ENCODE results near the gene CHRNA5.

Gene CHRNA5

DNA sequence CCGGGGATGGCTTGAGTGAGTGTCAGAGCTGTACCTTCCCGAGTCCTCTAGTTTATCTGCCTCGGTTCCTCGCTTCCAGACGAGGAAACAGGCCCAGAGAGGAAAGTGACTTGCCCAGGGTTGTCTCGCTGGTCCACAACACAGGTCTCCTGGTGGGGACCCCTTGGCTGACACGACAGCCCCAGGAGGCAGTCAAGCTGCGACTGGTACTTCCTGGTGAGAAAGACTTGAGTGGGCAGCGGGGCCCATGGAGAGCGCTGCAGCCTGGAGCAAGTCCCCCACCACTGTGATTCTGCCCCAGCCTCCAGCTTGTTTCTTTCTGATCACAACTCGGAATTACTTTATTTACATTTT lies 600 bp upstream of the CHRNA5 start:
- in situ Hi-C loops (cut with HindIII; ENCODE audit: low sequenced_read_pairs) = no loop called here
- H3K4me3 ChIP-seq (ENCODE audit: low read depth, low read length) = no peak overlapping the region
- no peak for DNase-seq (ENCODE audit: low read depth, low spot score)

GRCh38 chr15:78565951-78566774 lies 843 bp downstream of the CHRNA5 start:
- TF ChIP-seq CTCF (IDR thresholded peaks at IDR 0.05; ENCODE audit: low read depth, low read length) = peak; percentile 32
- peak; percentile 31 for DNase-seq (ENCODE audit: low read depth, low spot score)
- in situ Hi-C loops (cut with HindIII; ENCODE audit: low sequenced_read_pairs) = no loop called here
- peak overlapping the region; percentile 75 for H3K4me3 ChIP-seq (ENCODE audit: low read depth, low read length)

More for the DNA sequence above, 600 bp upstream of the CHRNA5 start:
- TF ChIP-seq CTCF (IDR thresholded peaks at IDR 0.05; ENCODE audit: low read depth, low read length) = no peak

DNA sequence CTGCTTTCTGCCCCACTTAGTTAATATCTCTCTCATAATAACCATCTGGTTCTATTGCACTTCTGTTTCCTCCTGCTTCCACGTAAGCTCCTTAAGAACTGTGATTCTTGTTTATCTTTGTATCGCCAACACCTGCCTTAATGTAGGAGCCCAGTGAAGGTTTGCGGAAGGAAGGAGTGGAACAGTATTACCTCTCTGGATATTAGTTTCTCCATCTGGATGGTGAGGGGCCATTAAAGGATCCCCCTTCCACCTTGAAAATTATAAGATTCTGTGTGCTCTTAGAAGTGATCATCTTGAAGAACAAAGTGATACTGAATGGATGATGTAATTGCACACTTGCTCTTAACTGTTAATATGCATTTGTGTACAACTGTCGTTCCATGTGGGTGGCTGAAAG lies 2.2 kb downstream of the CHRNA5 start:
- no peak for DNase-seq (ENCODE audit: low read depth, low spot score)
- no peak overlapping the region for H3K4me3 ChIP-seq (ENCODE audit: low read depth, low read length)
- in situ Hi-C loops (cut with HindIII; ENCODE audit: low sequenced_read_pairs) = no loop called here
- TF ChIP-seq CTCF (IDR thresholded peaks at IDR 0.05; ENCODE audit: low read depth, low read length) = no peak

- DNase-seq (ENCODE audit: low read depth, low spot score) = no peak
- in situ Hi-C loops (cut with HindIII; ENCODE audit: low sequenced_read_pairs) = no loop called here
- H3K4me3 ChIP-seq (ENCODE audit: low read depth, low read length) = no peak overlapping the region
- TF ChIP-seq CTCF (IDR thresholded peaks at IDR 0.05; ENCODE audit: low read depth, low read length) = no peak
These were observed 5.4 kb downstream of the CHRNA5 start for GRCh38 chr15:78570710-78571109.

DNA sequence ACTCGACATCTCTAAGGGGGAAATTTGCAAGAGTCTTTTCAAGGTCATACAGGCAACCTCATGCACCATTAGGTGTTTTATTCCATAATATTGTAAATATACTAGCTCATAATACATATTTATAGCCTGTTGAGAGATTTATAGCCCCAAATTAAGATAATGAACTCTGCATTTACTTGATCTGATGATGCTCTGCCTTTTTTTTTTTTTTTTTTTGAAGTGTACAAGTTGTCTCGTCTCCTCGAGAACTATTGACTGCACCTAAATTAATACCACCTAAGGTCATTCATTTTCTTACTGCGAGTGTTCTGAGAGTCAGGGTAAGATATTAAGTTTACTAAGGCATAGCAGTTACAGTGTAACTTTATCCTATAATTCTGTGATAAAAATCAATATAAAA lies 6.1 kb downstream of the CHRNA5 start:
- TF ChIP-seq CTCF (IDR thresholded peaks at IDR 0.05; ENCODE audit: low read depth, low read length) = no peak
- no peak for DNase-seq (ENCODE audit: low read depth, low spot score)
- in situ Hi-C loops (cut with HindIII; ENCODE audit: low sequenced_read_pairs) = no loop called here
- no peak overlapping the region for H3K4me3 ChIP-seq (ENCODE audit: low read depth, low read length)

GRCh38 chr15:78573416-78573815 lies 8.1 kb downstream of the CHRNA5 start:
- TF ChIP-seq CTCF (IDR thresholded peaks at IDR 0.05; ENCODE audit: low read depth, low read length) = no peak
- no peak overlapping the region for H3K4me3 ChIP-seq (ENCODE audit: low read depth, low read length)
- DNase-seq (ENCODE audit: low read depth, low spot score) = no peak
- in situ Hi-C loops (cut with HindIII; ENCODE audit: low sequenced_read_pairs) = no loop called here

All from astrocyte of the spinal cord (primary cell).